Aorta (tissue), 5 donors: ENCODE data around the gene RAD23A. TPM values are rescaled to one million over a fixed set of nuclear protein-coding genes. Genes with fewer than 3 reads are reported as not detected.
A peak's percentile ranks its signal among the peaks of the same experiment; 100 is the strongest.
"Not testable (repeated sequence)": the region's sequence is repeated elsewhere in the genome, so short reads cannot be mapped to it uniquely, and the experiment has no call there.

ENCODE experiments used
- ATAC-seq: fragments of 200-7000 bp; cut with Tn5 transposase; one replicate; pipeline ENCODE4 v1.9.1; 2022; ENCODE audit warnings: moderate library complexity; ENCODE audit not compliant: low FRiP score
- DNase-seq, 2 donors: peaks; one replicate each; pipeline ENCODE4 v3.0.0-alpha.2; 2020
- H3K27ac ChIP-seq, 2 donors: one replicate each; pipeline ENCODE4 v1.5.1; 2013; ENCODE audit warnings: low read length in 2 of 2, mild to moderate bottlenecking in 2 of 2, moderate library complexity in 2 of 2, control low read depth in 1 of 2, inconsistent platforms in 1 of 2, low read depth in 1 of 2
- H3K27me3 ChIP-seq, 2 donors: one replicate each; pipeline ENCODE4 v1.6.1; 2013; ENCODE audit warnings: control low read depth in 1 of 2, low read length in 1 of 2, mild to moderate bottlenecking in 1 of 2, moderate library complexity in 1 of 2; ENCODE audit not compliant: insufficient read depth in 2 of 2, control insufficient read depth in 1 of 2
- H3K36me3 ChIP-seq, 2 donors: one replicate each; pipeline ENCODE4 v1.6.1; 2013; ENCODE audit warnings: control low read depth in 1 of 2, low read length in 1 of 2, mild to moderate bottlenecking in 1 of 2; ENCODE audit not compliant: insufficient read depth in 2 of 2, control insufficient read depth in 1 of 2
- H3K4me1 ChIP-seq, 2 donors: one replicate each; pipeline ENCODE4 v1.6.1; 2013; ENCODE audit warnings: low read length in 2 of 2, control low read depth in 1 of 2, mild to moderate bottlenecking in 1 of 2, moderate library complexity in 1 of 2; ENCODE audit not compliant: insufficient read depth in 2 of 2, control insufficient read depth in 1 of 2
- H3K4me3 ChIP-seq, 2 donors: one replicate each; pipeline ENCODE4 v1.5.1; 2013; ENCODE audit warnings: low read length in 2 of 2, control low read depth in 1 of 2, mild to moderate bottlenecking in 1 of 2
- H3K9me3 ChIP-seq: one replicate; pipeline ENCODE4 v1.6.1; 2013; ENCODE audit warnings: mild to moderate bottlenecking, low read length; ENCODE audit not compliant: control insufficient read depth
- WGBS, 2 donors: extraction: QIAGEN DNeasy Blood & Tissue Kit; methylation state at CpG; one replicate each; pipeline ENCODE4 v1.1.7; 2013; 5-methylcytosine and 5-hydroxymethylcytosine counted together
- intact Hi-C, 2 donors: fragments of 100-400 bp; cut with DNase I; formaldehyde crosslinking; loops; one replicate each; pipeline versions ENCODE4 v1.14.2 to v1.15.0; 2022
- polyA plus RNA-seq, 2 donors: library from polyadenylated mRNA; stranded (reverse); fragments of 200-250 nt; gene quantifications; one replicate each; pipeline ENCODE4 v1.2.3, GENCODE V29; 2013
- total RNA-seq, 2 donors: library from RNA; stranded (reverse); fragmentation: NEBNext Ultra II Directional; extraction: Animal tissue kit (Norgen Biotek cat#: 25700); gene quantifications; one replicate each; pipeline ENCODE4 v1.2.1, GENCODE V29; 2021
- donor health status: healthy with polysubstance abuse.
- donor health status: Bipolar disorder and iron deficiency.
- donor health status: DM: no; HTN: no; CAD: no.
- donor health status: DM: no; HTN: no; CAD: no.
- donor health status: DM: yes; HTN: yes; CAD: no.

RAD23A gene
- total and polyA plus RNA-seq, 4 donors, result 72.4 to 154 (median 93.5) TPM

GRCh38 chr19:12944104-12944674 is 1.5 kb upstream of the RAD23A start:
- Histone ChIP-seq H3K4me1 (no peaks in the 10 kb centered on the region), H3K4me3 (no peak overlapping the region), H3K27me3 (no peaks in the 10 kb centered on the region), H3K27ac (no peak overlapping the region), H3K9me3 (no peaks in the 10 kb centered on the region), H3K36me3 (peaks cover 8 to 15% of the 10 kb centered on the region in 2 donors)
- intact Hi-C loops, result no loop called here
- 70 to 71% methylated on average over 2 of the region's 2 CpGs for WGBS, 2 donors
- ATAC-seq (no peak), DNase-seq (no peak)

GRCh38 chr19:12946092-12946721 is 545 bp downstream of the RAD23A start:
- Histone ChIP-seq H3K4me3 (peak overlapping the region; percentile 80 to 91), H3K27me3 (no peaks in the 10 kb centered on the region), H3K27ac (peak overlapping the region; percentile 68), H3K9me3 (no peaks in the 10 kb centered on the region), H3K36me3 (peaks cover 3 to 17% of the 10 kb centered on the region in 2 donors), H3K4me1 (no peaks in the 10 kb centered on the region)
- intact Hi-C loops, result no loop called here
- DNase-seq (peak; percentile 84 to 92), ATAC-seq (peak; percentile 79)
- 0% methylated on average over 36 to 40 of the region's 40 CpGs for WGBS, 2 donors

- ATAC-seq, result no peak
- Histone ChIP-seq H3K36me3 (peaks cover 3 to 15% of the 10 kb centered on the region in 2 donors), H3K9me3 (no peaks in the 10 kb centered on the region), H3K4me1 (no peaks in the 10 kb centered on the region), H3K4me3 (peak overlapping the region in 1 of 2 donors; percentile 80), H3K27me3 (no peaks in the 10 kb centered on the region), H3K27ac (no peak overlapping the region)
- DNase-seq, result no peak
- 52 to 56% methylated on average over 14 of the region's 14 CpGs for WGBS, 2 donors
- intact Hi-C loops, result no loop called here
Observed at GRCh38 chr19:12946731-12947496, 1.3 kb downstream of the RAD23A start.

- Histone ChIP-seq H3K4me1 (no peaks in the 10 kb centered on the region), H3K36me3 (peaks cover 3 to 15% of the 10 kb centered on the region in 2 donors), H3K27me3 (no peaks in the 10 kb centered on the region), H3K27ac (no peak overlapping the region), H3K9me3 (no peaks in the 10 kb centered on the region), H3K4me3 (no peak overlapping the region)
- DNase-seq (peak in 1 of 2 donors; percentile 76), ATAC-seq (no peak)
- intact Hi-C loops, result no loop called here
- 80 to 83% methylated on average over 28 of the region's 28 CpGs for WGBS, 2 donors
Observed at GRCh38 chr19:12947702-12948611, 2.3 kb downstream of the RAD23A start.

- Histone ChIP-seq H3K4me1 (no peaks in the 10 kb centered on the region), H3K27me3 (no peaks in the 10 kb centered on the region), H3K4me3 (no peak overlapping the region), H3K9me3 (no peaks in the 10 kb centered on the region), H3K27ac (no peak overlapping the region), H3K36me3 (peaks cover 0 to 11% of the 10 kb centered on the region in 2 donors)
- no peak for ATAC-seq
- intact Hi-C loops, result no loop called here
- DNase-seq, result no peak
- WGBS, 2 donors, result 88 to 97% methylated on average over 30 of the region's 30 CpGs
Observed at GRCh38 chr19:12948612-12949362, 3.1 kb downstream of the RAD23A start.

- H3K4me1 ChIP-seq, result no peaks in the 10 kb centered on the region
- DNase-seq, result no peak
Observed at GRCh38 chr19:12949363-12950283, 4.0 kb downstream of the RAD23A start.

GRCh38 chr19:12952050-12952449 is 6.4 kb downstream of the RAD23A start:
- DNase-seq, H3K27me3 ChIP-seq, H3K27ac ChIP-seq, H3K4me1 ChIP-seq, ATAC-seq, H3K9me3 ChIP-seq, H3K4me3 ChIP-seq, intact Hi-C loops: not testable (repeated sequence)
- peaks cover 0 to 13% of the 10 kb centered on the region in 2 donors for H3K36me3 ChIP-seq
- 79 to 84% methylated on average over 6 of the region's 6 CpGs for WGBS, 2 donors

More at GRCh38 chr19:12949363-12950283, 4.0 kb downstream of the RAD23A start:
- no peak overlapping the region for H3K27ac ChIP-seq
- H3K9me3 ChIP-seq, result no peaks in the 10 kb centered on the region
- no peak overlapping the region for H3K4me3 ChIP-seq
- 77 to 78% methylated on average over 16 of the region's 16 CpGs for WGBS, 2 donors
- H3K36me3 ChIP-seq, result peaks cover 0 to 13% of the 10 kb centered on the region in 2 donors
- H3K27me3 ChIP-seq, result no peaks in the 10 kb centered on the region
- ATAC-seq, result no peak
- intact Hi-C loops, result no loop called here
